Naive thymus-derived CD8-positive, alpha-beta T cell (primary cell): ENCODE results near the gene CDH18. TPM values are rescaled to one million over a fixed set of nuclear protein-coding genes. Genes with fewer than 3 reads are reported as not detected.

Experiments used
- ATAC-seq, 2 donors: fragments of 150-1000 bp; cut with Tn5 transposase in 1 of 2; sonication (Bioruptor Pico), chemical (Tn5 transposase) in 1 of 2; 1 replicate in 1 of 2; 2 replicates in 1 of 2; pipeline ENCODE4 v1.10.0; 2021; ENCODE audit warnings: mild to moderate bottlenecking in 2 of 2, moderate library complexity in 2 of 2
- POLR2A ChIA-PET: fragments of 350-600 bp; sonication (Branson Sonifier 250); formaldehyde crosslinking; loops from one replicate; lab custom pipeline; 2021; ENCODE audit warnings: antibody characterized with exemption; lab: Charles Lee
- DNase-seq, 10 donors: peaks; one replicate each; pipeline versions ENCODE4 v3.0.0 to v3.0.0-alpha.2; 2020 to 2022
- H3K27ac Mint-ChIP-seq, 10 donors: one replicate each; pipeline ENCODE4 v1.8.0; 2020 to 2022; ENCODE audit warnings: mild to moderate bottlenecking in 10 of 10, mixed read lengths in 10 of 10, moderate library complexity in 4 of 10, inconsistent platforms in 1 of 10
- H3K27me3 Mint-ChIP-seq, 5 donors: one replicate each; pipeline ENCODE4 v1.8.0; 2021 to 2022; ENCODE audit warnings: mixed read lengths in 5 of 5
- H3K36me3 Mint-ChIP-seq, 3 donors: one replicate each; pipeline ENCODE4 v1.8.0; 2020 to 2022; ENCODE audit warnings: mixed read lengths in 3 of 3, mild to moderate bottlenecking in 2 of 3, inconsistent platforms in 1 of 3
- H3K4me1 Mint-ChIP-seq, 4 donors: one replicate each; pipeline ENCODE4 v1.8.0; 2021 to 2022; ENCODE audit warnings: mixed read lengths in 4 of 4
- H3K4me3 Mint-ChIP-seq, 10 donors: one replicate each; pipeline ENCODE4 v1.8.0; 2020 to 2022; ENCODE audit warnings: mild to moderate bottlenecking in 10 of 10, mixed read lengths in 10 of 10, moderate library complexity in 6 of 10, inconsistent platforms in 1 of 10
- H3K9me3 Mint-ChIP-seq, 9 donors: one replicate each; pipeline ENCODE4 v1.8.0; 2020 to 2022; ENCODE audit warnings: mixed read lengths in 9 of 9, mild to moderate bottlenecking in 3 of 9, inconsistent platforms in 1 of 9, moderate library complexity in 1 of 9
- polyA plus RNA-seq, 3 donors: library from polyadenylated mRNA; unstranded; fragments of 300-500 nt; fragmentation: Illumina TruSeq; gene quantifications; one replicate each; pipeline ENCODE4 v1.2.3, GENCODE V29; 2021
- total RNA-seq, 8 experiments: library from RNA in 2 of 8; stranded (reverse) in 2 of 8; gene quantifications; one replicate each; pipeline ENCODE4 v1.2.3 and lab custom pipeline; 2021 to 2026

Gene CDH18
- total and polyA plus RNA-seq, 5 experiments from 2014 or later, result not detected

- no peak overlapping the region for H3K27ac Mint-ChIP-seq
- peaks cover 0 to 4% (median 0%) of the 10 kb centered on the region in 5 donors for H3K27me3 Mint-ChIP-seq
- ATAC-seq (no peak), DNase-seq (no peak)
- H3K4me1 Mint-ChIP-seq, result no peaks in the 10 kb centered on the region
- H3K9me3 Mint-ChIP-seq, result peaks cover 0 to 17% (median 5%) of the 10 kb centered on the region in 9 donors
- H3K4me3 Mint-ChIP-seq, result no peak overlapping the region
- POLR2A ChIA-PET, result no interaction called here
- no peaks in the 10 kb centered on the region for H3K36me3 Mint-ChIP-seq
Measured at GRCh38 chr5:19986031-19986619, 1.9 kb downstream of the CDH18 start.

GRCh38 chr5:19978476-19978875 is 9.5 kb downstream of the CDH18 start:
- no peaks in the 10 kb centered on the region for H3K36me3 Mint-ChIP-seq
- DNase-seq (no peak), ATAC-seq (no peak)
- POLR2A ChIA-PET, result no interaction called here
- H3K27me3 Mint-ChIP-seq, result no peaks in the 10 kb centered on the region
- H3K4me1 Mint-ChIP-seq, result no peaks in the 10 kb centered on the region
- H3K4me3 Mint-ChIP-seq, result no peak overlapping the region
- peaks cover 3 to 32% (median 13%) of the 10 kb centered on the region in 9 donors for H3K9me3 Mint-ChIP-seq
- H3K27ac Mint-ChIP-seq, result no peak overlapping the region

GRCh38 chr5:19977099-19977498 is 10.9 kb downstream of the CDH18 start:
- DNase-seq, result no peak
- no peak overlapping the region for H3K27ac Mint-ChIP-seq
- ATAC-seq, result no peak
- POLR2A ChIA-PET, result no interaction called here
- no peaks in the 10 kb centered on the region for H3K27me3 Mint-ChIP-seq
- H3K36me3 Mint-ChIP-seq, result no peaks in the 10 kb centered on the region
- H3K4me3 Mint-ChIP-seq, result no peak overlapping the region
- peaks cover 3 to 38% (median 15%) of the 10 kb centered on the region in 9 donors for H3K9me3 Mint-ChIP-seq
- H3K4me1 Mint-ChIP-seq, result no peaks in the 10 kb centered on the region

- POLR2A ChIA-PET, result no interaction called here
- ATAC-seq (no peak), DNase-seq (no peak)
- Mint-ChIP-seq H3K27me3 (no peaks in the 10 kb centered on the region), H3K4me1 (no peaks in the 10 kb centered on the region), H3K36me3 (no peaks in the 10 kb centered on the region), H3K9me3 (peaks cover 0 to 35% (median 15%) of the 10 kb centered on the region in 9 donors), H3K27ac (no peak overlapping the region), H3K4me3 (no peak overlapping the region)
Measured at GRCh38 chr5:19975795-19976194, 12.2 kb downstream of the CDH18 start.

- DNase-seq, result no peak
- POLR2A ChIA-PET, result no interaction called here
- Mint-ChIP-seq H3K36me3 (no peaks in the 10 kb centered on the region), H3K4me1 (no peaks in the 10 kb centered on the region), H3K4me3 (no peak overlapping the region), H3K27ac (no peak overlapping the region), H3K27me3 (no peaks in the 10 kb centered on the region), H3K9me3 (peaks cover 0 to 13% (median 5%) of the 10 kb centered on the region in 9 donors)
- ATAC-seq, result no peak
Measured at GRCh38 chr5:19960451-19960850, 27.5 kb downstream of the CDH18 start.

GRCh38 chr5:19959830-19960384 is 28.1 kb downstream of the CDH18 start:
- Mint-ChIP-seq H3K4me1 (no peaks in the 10 kb centered on the region), H3K4me3 (no peak overlapping the region), H3K9me3 (peaks cover 0 to 13% (median 5%) of the 10 kb centered on the region in 9 donors), H3K36me3 (no peaks in the 10 kb centered on the region), H3K27ac (no peak overlapping the region), H3K27me3 (no peaks in the 10 kb centered on the region)
- ATAC-seq (no peak), DNase-seq (no peak)
- POLR2A ChIA-PET, result no interaction called here

- Mint-ChIP-seq H3K4me3 (no peak overlapping the region), H3K9me3 (peaks cover 0 to 22% (median 5%) of the 10 kb centered on the region in 9 donors), H3K36me3 (no peaks in the 10 kb centered on the region), H3K4me1 (no peaks in the 10 kb centered on the region), H3K27me3 (no peaks in the 10 kb centered on the region), H3K27ac (no peak overlapping the region)
- POLR2A ChIA-PET, result no interaction called here
- DNase-seq, result no peak
- no peak for ATAC-seq
Measured at GRCh38 chr5:19950897-19951296, 37.1 kb downstream of the CDH18 start.

- no peak for DNase-seq
- Mint-ChIP-seq H3K9me3 (peaks cover 0 to 17% (median 7%) of the 10 kb centered on the region in 9 donors), H3K27ac (no peak overlapping the region), H3K27me3 (no peaks in the 10 kb centered on the region), H3K4me3 (no peak overlapping the region), H3K36me3 (no peaks in the 10 kb centered on the region), H3K4me1 (no peaks in the 10 kb centered on the region)
- POLR2A ChIA-PET, result no interaction called here
- no peak for ATAC-seq
Measured at GRCh38 chr5:19940192-19940591, 47.8 kb downstream of the CDH18 start.

- ATAC-seq, result no peak
- no peak overlapping the region for H3K27ac Mint-ChIP-seq
- H3K27me3 Mint-ChIP-seq, result no peaks in the 10 kb centered on the region
- H3K36me3 Mint-ChIP-seq, result no peaks in the 10 kb centered on the region
- H3K4me1 Mint-ChIP-seq, result no peaks in the 10 kb centered on the region
- no peak overlapping the region for H3K4me3 Mint-ChIP-seq
- peaks cover 0 to 27% (median 6%) of the 10 kb centered on the region in 9 donors for H3K9me3 Mint-ChIP-seq
- POLR2A ChIA-PET, result no interaction called here
- no peak for DNase-seq
Measured at GRCh38 chr5:19930451-19930850, 57.5 kb downstream of the CDH18 start.

GRCh38 chr5:19928562-19929421 is 59.2 kb downstream of the CDH18 start:
- no peak overlapping the region for H3K27ac Mint-ChIP-seq
- no peaks in the 10 kb centered on the region for H3K27me3 Mint-ChIP-seq
- ATAC-seq (no peak), DNase-seq (no peak)
- no peaks in the 10 kb centered on the region for H3K4me1 Mint-ChIP-seq
- POLR2A ChIA-PET, result no interaction called here
- no peaks in the 10 kb centered on the region for H3K36me3 Mint-ChIP-seq
- H3K9me3 Mint-ChIP-seq, result peaks cover 0 to 27% (median 8%) of the 10 kb centered on the region in 9 donors
- H3K4me3 Mint-ChIP-seq, result no peak overlapping the region

GRCh38 chr5:19927919-19928318 is 60.1 kb downstream of the CDH18 start:
- Mint-ChIP-seq H3K4me1 (no peaks in the 10 kb centered on the region), H3K9me3 (peaks cover 2 to 20% (median 8%) of the 10 kb centered on the region in 9 donors), H3K27me3 (no peaks in the 10 kb centered on the region), H3K4me3 (no peak overlapping the region), H3K36me3 (no peaks in the 10 kb centered on the region), H3K27ac (no peak overlapping the region)
- no peak for DNase-seq
- ATAC-seq, result no peak
- POLR2A ChIA-PET, result no interaction called here

GRCh38 chr5:19927170-19927569 is 60.8 kb downstream of the CDH18 start:
- H3K36me3 Mint-ChIP-seq, result no peaks in the 10 kb centered on the region
- H3K27ac Mint-ChIP-seq, result no peak overlapping the region
- POLR2A ChIA-PET, result no interaction called here
- ATAC-seq (no peak), DNase-seq (no peak)
- no peaks in the 10 kb centered on the region for H3K27me3 Mint-ChIP-seq
- H3K4me1 Mint-ChIP-seq, result no peaks in the 10 kb centered on the region
- peaks cover 0 to 19% (median 7%) of the 10 kb centered on the region in 9 donors for H3K9me3 Mint-ChIP-seq
- H3K4me3 Mint-ChIP-seq, result no peak overlapping the region

GRCh38 chr5:19923742-19924141 is 64.3 kb downstream of the CDH18 start:
- Mint-ChIP-seq H3K36me3 (no peaks in the 10 kb centered on the region), H3K4me1 (no peaks in the 10 kb centered on the region), H3K9me3 (peaks cover 0 to 17% (median 4%) of the 10 kb centered on the region in 9 donors), H3K4me3 (no peak overlapping the region), H3K27ac (no peak overlapping the region), H3K27me3 (no peaks in the 10 kb centered on the region)
- ATAC-seq, result no peak
- DNase-seq, result no peak
- POLR2A ChIA-PET, result no interaction called here
